Measurements from ENCODE around the gene PDE7B.

Gene PDE7B

DNA sequence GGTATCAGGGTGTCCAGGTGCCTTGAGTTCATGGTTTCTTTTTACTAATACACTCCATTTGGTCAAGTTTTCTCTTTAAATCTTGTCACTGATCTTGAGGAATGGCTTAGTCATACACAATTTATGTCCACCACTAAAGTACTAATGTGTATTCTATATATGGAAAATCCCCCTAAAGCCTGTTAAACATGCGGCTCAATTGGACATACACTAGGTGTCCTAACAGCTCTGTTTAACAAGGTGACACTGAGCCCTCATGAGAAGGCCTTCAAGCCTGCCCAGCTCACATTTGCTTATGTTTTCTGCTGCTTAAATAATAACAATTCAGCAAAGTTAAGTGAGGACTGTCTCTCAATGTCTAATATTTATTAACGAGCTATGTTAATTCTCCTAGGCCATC is 31.5 kb downstream of the PDE7B start (continued):
- TF ChIP-seq, protein P1, sequence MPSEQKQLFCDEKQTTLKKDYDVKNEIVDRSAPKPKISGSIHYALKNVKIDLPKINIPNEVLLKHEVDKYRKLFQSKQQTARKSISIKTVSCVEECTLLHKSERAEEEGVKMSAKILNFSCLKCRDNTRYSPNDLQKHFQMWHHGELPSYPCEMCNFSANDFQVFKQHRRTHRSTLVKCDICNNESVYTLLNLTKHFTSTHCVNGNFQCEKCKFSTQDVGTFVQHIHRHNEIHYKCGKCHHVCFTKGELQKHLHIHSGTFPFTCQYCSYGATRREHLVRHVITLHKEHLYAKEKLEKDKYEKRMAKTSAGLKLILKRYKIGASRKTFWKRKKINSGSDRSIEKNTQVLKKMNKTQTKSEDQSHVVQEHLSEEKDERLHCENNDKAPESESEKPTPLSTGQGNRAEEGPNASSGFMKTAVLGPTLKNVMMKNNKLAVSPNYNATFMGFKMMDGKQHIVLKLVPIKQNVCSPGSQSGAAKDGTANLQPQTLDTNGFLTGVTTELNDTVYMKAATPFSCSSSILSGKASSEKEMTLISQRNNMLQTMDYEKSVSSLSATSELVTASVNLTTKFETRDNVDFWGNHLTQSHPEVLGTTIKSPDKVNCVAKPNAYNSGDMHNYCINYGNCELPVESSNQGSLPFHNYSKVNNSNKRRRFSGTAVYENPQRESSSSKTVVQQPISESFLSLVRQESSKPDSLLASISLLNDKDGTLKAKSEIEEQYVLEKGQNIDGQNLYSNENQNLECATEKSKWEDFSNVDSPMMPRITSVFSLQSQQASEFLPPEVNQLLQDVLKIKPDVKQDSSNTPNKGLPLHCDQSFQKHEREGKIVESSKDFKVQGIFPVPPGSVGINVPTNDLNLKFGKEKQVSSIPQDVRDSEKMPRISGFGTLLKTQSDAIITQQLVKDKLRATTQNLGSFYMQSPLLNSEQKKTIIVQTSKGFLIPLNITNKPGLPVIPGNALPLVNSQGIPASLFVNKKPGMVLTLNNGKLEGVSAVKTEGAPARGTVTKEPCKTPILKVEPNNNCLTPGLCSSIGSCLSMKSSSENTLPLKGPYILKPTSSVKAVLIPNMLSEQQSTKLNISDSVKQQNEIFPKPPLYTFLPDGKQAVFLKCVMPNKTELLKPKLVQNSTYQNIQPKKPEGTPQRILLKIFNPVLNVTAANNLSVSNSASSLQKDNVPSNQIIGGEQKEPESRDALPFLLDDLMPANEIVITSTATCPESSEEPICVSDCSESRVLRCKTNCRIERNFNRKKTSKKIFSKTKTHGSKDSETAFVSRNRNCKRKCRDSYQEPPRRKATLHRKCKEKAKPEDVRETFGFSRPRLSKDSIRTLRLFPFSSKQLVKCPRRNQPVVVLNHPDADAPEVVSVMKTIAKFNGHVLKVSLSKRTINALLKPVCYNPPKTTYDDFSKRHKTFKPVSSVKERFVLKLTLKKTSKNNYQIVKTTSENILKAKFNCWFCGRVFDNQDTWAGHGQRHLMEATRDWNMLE (tag by site-specific recombination; conservative IDR thresholded peaks at IDR 0.05; ENCODE audit: low read depth): no peak
- TF ChIP-seq, protein P2, sequence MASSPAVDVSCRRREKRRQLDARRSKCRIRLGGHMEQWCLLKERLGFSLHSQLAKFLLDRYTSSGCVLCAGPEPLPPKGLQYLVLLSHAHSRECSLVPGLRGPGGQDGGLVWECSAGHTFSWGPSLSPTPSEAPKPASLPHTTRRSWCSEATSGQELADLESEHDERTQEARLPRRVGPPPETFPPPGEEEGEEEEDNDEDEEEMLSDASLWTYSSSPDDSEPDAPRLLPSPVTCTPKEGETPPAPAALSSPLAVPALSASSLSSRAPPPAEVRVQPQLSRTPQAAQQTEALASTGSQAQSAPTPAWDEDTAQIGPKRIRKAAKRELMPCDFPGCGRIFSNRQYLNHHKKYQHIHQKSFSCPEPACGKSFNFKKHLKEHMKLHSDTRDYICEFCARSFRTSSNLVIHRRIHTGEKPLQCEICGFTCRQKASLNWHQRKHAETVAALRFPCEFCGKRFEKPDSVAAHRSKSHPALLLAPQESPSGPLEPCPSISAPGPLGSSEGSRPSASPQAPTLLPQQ (tag by site-specific recombination; IDR thresholded peaks at IDR 0.05): no peak
- TF ChIP-seq MYNN (tag by site-specific recombination; IDR thresholded peaks at IDR 0.05; ENCODE audit: borderline replicate concordance): no peak
- TF ChIP-seq, protein P3, sequence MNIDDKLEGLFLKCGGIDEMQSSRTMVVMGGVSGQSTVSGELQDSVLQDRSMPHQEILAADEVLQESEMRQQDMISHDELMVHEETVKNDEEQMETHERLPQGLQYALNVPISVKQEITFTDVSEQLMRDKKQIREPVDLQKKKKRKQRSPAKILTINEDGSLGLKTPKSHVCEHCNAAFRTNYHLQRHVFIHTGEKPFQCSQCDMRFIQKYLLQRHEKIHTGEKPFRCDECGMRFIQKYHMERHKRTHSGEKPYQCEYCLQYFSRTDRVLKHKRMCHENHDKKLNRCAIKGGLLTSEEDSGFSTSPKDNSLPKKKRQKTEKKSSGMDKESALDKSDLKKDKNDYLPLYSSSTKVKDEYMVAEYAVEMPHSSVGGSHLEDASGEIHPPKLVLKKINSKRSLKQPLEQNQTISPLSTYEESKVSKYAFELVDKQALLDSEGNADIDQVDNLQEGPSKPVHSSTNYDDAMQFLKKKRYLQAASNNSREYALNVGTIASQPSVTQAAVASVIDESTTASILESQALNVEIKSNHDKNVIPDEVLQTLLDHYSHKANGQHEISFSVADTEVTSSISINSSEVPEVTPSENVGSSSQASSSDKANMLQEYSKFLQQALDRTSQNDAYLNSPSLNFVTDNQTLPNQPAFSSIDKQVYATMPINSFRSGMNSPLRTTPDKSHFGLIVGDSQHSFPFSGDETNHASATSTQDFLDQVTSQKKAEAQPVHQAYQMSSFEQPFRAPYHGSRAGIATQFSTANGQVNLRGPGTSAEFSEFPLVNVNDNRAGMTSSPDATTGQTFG (tag by site-specific recombination; IDR thresholded peaks at IDR 0.05; ENCODE audit: borderline replicate concordance): no peak

DNA sequence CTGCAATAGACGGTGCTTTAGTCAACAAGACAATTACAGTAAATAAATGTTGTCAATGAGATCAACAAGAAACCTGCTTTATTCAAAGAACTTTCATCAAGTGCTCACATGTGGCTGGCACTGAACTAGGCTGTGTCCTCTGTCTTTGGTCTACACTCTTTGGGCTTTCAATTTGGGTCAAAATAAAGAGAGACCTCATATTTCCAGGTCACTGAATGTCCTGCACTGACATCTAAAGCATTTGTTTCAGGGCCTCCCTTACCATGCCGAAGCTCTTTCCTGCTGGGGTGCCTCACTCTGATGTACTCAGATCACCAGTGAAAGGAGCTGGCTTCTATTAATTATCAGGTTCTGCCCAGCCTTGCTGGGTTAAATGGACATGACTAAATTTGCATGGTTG is 32.0 kb downstream of the PDE7B start:
- Histone ChIP-seq H3K36me3 (ENCODE audit: control insufficient read depth in 2 of 2, insufficient read depth in 1 of 2, low read length in 2 of 2) (no peaks in the 10 kb centered on the region), H3K27ac (ENCODE audit: extremely low read depth, low read depth, low read length) (no peak overlapping the region), H3K4me3 (ENCODE audit: low read depth, low read length) (no peak overlapping the region), H3K4me1 (ENCODE audit: control insufficient read depth, insufficient read depth, low read length) (no peaks in the 10 kb centered on the region), H3K9me3 (ENCODE audit: control insufficient read depth, insufficient read depth, low read depth, low read length) (no peaks in the 10 kb centered on the region)
- POLR2A ChIA-PET: no interaction called here
- CTCF ChIA-PET: interaction anchor here (1.1 to 1.7 kb wide), 4 partner anchors 9 to 55 kb away, joined by 3 to 7 read pairs (median 5); no protein-coding TSS in a partner anchor
- TF ChIP-seq HOXA7 (CRISPR knock-in tag; IDR thresholded peaks at IDR 0.05; ENCODE audit: borderline replicate concordance): no peak
- TF ChIP-seq, protein P4, sequence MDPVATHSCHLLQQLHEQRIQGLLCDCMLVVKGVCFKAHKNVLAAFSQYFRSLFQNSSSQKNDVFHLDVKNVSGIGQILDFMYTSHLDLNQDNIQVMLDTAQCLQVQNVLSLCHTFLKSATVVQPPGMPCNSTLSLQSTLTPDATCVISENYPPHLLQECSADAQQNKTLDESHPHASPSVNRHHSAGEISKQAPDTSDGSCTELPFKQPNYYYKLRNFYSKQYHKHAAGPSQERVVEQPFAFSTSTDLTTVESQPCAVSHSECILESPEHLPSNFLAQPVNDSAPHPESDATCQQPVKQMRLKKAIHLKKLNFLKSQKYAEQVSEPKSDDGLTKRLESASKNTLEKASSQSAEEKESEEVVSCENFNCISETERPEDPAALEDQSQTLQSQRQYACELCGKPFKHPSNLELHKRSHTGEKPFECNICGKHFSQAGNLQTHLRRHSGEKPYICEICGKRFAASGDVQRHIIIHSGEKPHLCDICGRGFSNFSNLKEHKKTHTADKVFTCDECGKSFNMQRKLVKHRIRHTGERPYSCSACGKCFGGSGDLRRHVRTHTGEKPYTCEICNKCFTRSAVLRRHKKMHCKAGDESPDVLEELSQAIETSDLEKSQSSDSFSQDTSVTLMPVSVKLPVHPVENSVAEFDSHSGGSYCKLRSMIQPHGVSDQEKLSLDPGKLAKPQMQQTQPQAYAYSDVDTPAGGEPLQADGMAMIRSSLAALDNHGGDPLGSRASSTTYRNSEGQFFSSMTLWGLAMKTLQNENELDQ (tag by site-specific recombination; IDR thresholded peaks at IDR 0.05; ENCODE audit: low read depth): no peak
- no peak for TF ChIP-seq ZNF155 (tag by site-specific recombination; IDR thresholded peaks at IDR 0.05)
- no peak for TF ChIP-seq BCL11A (tag by site-specific recombination; IDR thresholded peaks at IDR 0.05; ENCODE audit: low read depth)
- no peak for TF ChIP-seq ZNF311 (tag by site-specific recombination; IDR thresholded peaks at IDR 0.05; ENCODE audit: borderline replicate concordance)
- TF ChIP-seq ZNF514 (tag by site-specific recombination; IDR thresholded peaks at IDR 0.05): no peak
- no peak for TF ChIP-seq ZNF121 (tag by site-specific recombination; IDR thresholded peaks at IDR 0.05)
- TF ChIP-seq ZNF426 (tag by site-specific recombination; IDR thresholded peaks at IDR 0.05): no peak
- TF ChIP-seq, protein P5, sequence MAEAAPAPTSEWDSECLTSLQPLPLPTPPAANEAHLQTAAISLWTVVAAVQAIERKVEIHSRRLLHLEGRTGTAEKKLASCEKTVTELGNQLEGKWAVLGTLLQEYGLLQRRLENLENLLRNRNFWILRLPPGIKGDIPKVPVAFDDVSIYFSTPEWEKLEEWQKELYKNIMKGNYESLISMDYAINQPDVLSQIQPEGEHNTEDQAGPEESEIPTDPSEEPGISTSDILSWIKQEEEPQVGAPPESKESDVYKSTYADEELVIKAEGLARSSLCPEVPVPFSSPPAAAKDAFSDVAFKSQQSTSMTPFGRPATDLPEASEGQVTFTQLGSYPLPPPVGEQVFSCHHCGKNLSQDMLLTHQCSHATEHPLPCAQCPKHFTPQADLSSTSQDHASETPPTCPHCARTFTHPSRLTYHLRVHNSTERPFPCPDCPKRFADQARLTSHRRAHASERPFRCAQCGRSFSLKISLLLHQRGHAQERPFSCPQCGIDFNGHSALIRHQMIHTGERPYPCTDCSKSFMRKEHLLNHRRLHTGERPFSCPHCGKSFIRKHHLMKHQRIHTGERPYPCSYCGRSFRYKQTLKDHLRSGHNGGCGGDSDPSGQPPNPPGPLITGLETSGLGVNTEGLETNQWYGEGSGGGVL (tag by site-specific recombination; IDR thresholded peaks at IDR 0.05): no peak
- TF ChIP-seq, protein P6, sequence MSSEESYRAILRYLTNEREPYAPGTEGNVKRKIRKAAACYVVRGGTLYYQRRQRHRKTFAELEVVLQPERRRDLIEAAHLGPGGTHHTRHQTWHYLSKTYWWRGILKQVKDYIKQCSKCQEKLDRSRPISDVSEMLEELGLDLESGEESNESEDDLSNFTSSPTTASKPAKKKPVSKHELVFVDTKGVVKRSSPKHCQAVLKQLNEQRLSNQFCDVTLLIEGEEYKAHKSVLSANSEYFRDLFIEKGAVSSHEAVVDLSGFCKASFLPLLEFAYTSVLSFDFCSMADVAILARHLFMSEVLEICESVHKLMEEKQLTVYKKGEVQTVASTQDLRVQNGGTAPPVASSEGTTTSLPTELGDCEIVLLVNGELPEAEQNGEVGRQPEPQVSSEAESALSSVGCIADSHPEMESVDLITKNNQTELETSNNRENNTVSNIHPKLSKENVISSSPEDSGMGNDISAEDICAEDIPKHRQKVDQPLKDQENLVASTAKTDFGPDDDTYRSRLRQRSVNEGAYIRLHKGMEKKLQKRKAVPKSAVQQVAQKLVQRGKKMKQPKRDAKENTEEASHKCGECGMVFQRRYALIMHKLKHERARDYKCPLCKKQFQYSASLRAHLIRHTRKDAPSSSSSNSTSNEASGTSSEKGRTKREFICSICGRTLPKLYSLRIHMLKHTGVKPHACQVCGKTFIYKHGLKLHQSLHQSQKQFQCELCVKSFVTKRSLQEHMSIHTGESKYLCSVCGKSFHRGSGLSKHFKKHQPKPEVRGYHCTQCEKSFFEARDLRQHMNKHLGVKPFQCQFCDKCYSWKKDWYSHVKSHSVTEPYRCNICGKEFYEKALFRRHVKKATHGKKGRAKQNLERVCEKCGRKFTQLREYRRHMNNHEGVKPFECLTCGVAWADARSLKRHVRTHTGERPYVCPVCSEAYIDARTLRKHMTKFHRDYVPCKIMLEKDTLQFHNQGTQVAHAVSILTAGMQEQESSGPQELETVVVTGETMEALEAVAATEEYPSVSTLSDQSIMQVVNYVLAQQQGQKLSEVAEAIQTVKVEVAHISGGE (tag by site-specific recombination; conservative IDR thresholded peaks at IDR 0.05; ENCODE audit: low read depth): no peak
- TF ChIP-seq ZNF146 (tag by site-specific recombination; IDR thresholded peaks at IDR 0.05): no peak
- TF ChIP-seq ZNF658 (tag by site-specific recombination; IDR thresholded peaks at IDR 0.05): no peak
- no peak for TF ChIP-seq ZBTB8A (tag by site-specific recombination; IDR thresholded peaks at IDR 0.05)

Measured in HEK293 (cell line).